GM12891 (cell line): ENCODE data around the gene MTA2.

ENCODE experiments used
- POLR2AphosphoS5 ChIP-seq: IDR thresholded peaks from 2 replicates; pipeline ENCODE4 v1.6.1; 2011; ENCODE audit warnings: low read depth, low read length, control low read depth
- TAF1 ChIP-seq: IDR thresholded peaks from 2 replicates; pipeline ENCODE4 v1.6.1; 2011; ENCODE audit warnings: low read depth, low read length, control low read depth

DNA sequence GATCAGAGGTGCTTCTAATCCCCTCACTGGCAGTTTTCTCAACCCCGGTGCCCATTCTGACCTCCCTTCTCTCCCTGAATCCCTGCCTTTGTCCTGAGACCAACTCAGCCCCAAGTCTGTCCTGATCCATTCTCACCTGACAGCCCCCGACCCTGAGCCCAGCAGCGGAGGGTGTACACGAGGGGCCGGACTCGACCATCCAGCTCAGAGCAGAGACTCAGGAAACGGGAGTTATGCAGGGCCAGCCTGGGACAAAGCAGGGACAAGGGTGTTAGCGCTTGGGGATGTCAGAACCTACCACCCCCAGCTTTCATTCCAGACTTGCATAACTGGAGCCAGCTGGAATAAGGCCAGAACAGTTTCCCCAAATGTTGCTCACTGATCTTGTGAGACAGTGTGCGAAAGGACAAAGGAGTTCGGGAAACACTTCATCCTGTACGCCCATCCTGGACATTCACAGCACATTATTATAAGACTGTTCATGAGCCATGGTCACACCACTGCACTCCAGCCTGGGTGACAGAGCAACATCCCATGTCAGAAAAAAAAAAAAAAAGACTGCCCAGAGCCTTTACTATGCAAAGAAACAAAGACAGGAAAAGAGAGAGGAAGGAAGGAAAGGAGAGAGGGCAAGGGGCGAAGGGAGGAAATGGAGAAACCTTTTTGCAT is 24.5 kb downstream of the MTA2 start:
- no peak for TF ChIP-seq POLR2AphosphoS5
- no peak for TF ChIP-seq TAF1
